ENCODE data around the gene DTX3. TPM values are rescaled to one million over a fixed set of nuclear protein-coding genes. Genes with fewer than 3 reads are reported as not detected.
"Not testable (repeated sequence)": the region's sequence is repeated elsewhere in the genome, so short reads cannot be mapped to it uniquely, and the experiment has no call there.

Gene DTX3
- total RNA-seq, 3 donors from 2014 or later = 15.9 to 18.6 (median 17.0) TPM

GRCh38 chr12:57636731-57637130 lies 32.1 kb downstream of the DTX3 start:
- DNase-seq; H3K36me3 Mint-ChIP-seq (ENCODE audit: insufficient read depth); H3K9me3 Mint-ChIP-seq; H3K4me3 Mint-ChIP-seq; H3K4me1 Mint-ChIP-seq (ENCODE audit: low read depth); ATAC-seq: not testable (repeated sequence)
- peaks cover 44% of the 10 kb centered on the region for H3K27me3 Mint-ChIP-seq (ENCODE audit: low read depth)

GRCh38 chr12:57637364-57637763 lies 32.7 kb downstream of the DTX3 start:
- Mint-ChIP-seq H3K9me3 (no peaks in the 10 kb centered on the region), H3K27me3 (ENCODE audit: low read depth) (peaks cover 44% of the 10 kb centered on the region), H3K36me3 (ENCODE audit: insufficient read depth) (no peaks in the 10 kb centered on the region), H3K4me1 (ENCODE audit: low read depth) (peaks cover 6% of the 10 kb centered on the region), H3K4me3 (no peak overlapping the region)
- no peak for DNase-seq
- no peak for ATAC-seq

DNA sequence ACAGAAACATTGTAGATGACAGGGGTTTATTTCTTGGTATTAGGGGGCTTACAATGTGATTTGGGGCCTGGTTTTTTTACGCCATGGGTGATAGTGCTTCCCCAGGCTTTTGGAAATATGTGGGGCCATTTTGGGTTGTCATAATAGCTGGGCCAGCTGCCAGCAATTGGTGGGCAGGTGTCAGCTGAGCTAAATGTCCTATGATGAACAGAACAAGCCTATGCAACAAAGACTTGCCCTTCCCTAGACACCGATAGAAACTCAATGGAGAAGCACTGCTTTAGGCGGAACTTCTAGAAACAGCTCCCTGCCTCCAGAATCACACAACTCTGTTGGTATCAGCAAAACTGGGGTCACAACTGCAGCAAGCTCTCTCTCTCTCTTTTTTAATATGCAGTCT lies 33.5 kb downstream of the DTX3 start:
- ATAC-seq (no peak), DNase-seq (no peak)
- Mint-ChIP-seq H3K9me3 (no peaks in the 10 kb centered on the region), H3K27me3 (ENCODE audit: low read depth) (peaks cover 45% of the 10 kb centered on the region), H3K4me3 (no peak overlapping the region), H3K36me3 (ENCODE audit: insufficient read depth) (no peaks in the 10 kb centered on the region), H3K4me1 (ENCODE audit: low read depth) (peaks cover 5% of the 10 kb centered on the region)

DNA sequence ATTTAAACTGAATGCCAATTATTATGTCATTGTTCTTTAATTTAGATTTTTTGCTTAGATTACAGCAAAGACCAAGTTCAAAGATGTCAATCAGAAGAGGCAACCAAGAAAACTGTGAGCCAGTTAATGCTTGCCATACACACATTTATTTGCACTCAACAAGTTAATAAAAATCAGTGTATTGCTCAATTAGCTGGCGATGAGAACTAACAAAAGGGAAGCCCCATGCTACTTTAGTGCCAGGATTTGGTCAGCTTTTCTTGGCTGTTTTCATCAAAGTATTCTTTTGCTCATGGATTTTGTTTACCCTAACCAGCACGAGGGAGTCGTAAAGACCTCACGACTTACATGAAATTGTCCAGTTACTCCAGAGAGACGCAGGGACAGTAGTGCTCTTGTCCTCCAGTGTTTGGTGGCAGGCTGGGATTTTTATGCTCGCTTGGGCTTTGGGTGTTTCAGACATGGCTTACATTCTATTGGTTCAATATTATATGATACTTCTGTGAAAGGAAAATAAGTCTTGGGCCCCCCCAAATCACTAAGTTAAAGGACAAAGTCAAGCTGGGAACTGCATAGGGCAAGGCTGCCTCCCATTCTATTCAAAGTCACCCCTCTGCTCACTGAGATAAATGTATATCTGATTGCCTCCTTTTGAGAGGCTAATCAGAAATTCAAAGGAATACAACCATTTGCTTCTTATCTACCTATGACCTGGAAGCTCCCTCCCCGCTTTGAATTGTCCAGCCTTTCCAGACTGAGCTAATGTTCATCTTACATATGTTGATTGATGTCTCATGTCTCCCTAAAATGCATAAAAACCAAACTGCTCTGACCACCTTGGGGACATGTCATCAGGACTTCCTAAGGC lies 35.8 kb downstream of the DTX3 start:
- Mint-ChIP-seq H3K27me3 (ENCODE audit: low read depth) (peaks cover 28% of the 10 kb centered on the region), H3K9me3 (no peaks in the 10 kb centered on the region), H3K4me3 (no peak overlapping the region), H3K36me3 (ENCODE audit: insufficient read depth) (no peaks in the 10 kb centered on the region), H3K4me1 (ENCODE audit: low read depth) (no peaks in the 10 kb centered on the region)
- ATAC-seq (no peak), DNase-seq (no peak)

- Mint-ChIP-seq H3K4me1 (ENCODE audit: low read depth) (no peaks in the 10 kb centered on the region), H3K4me3 (no peak overlapping the region), H3K27me3 (ENCODE audit: low read depth) (peaks cover 28% of the 10 kb centered on the region), H3K36me3 (ENCODE audit: insufficient read depth) (no peaks in the 10 kb centered on the region), H3K9me3 (no peaks in the 10 kb centered on the region)
- ATAC-seq (no peak), DNase-seq (no peak)
Observed at GRCh38 chr12:57641699-57642442, 37.2 kb downstream of the DTX3 start.

- not testable (repeated sequence) for DNase-seq; H3K4me1 Mint-ChIP-seq (ENCODE audit: low read depth); H3K36me3 Mint-ChIP-seq (ENCODE audit: insufficient read depth); H3K9me3 Mint-ChIP-seq; H3K27me3 Mint-ChIP-seq (ENCODE audit: low read depth); ATAC-seq; H3K4me3 Mint-ChIP-seq
Observed at GRCh38 chr12:57645990-57646658, 41.5 kb downstream of the DTX3 start.

GRCh38 chr12:57646659-57647049 lies 42.0 kb downstream of the DTX3 start:
- DNase-seq; H3K9me3 Mint-ChIP-seq; H3K4me1 Mint-ChIP-seq (ENCODE audit: low read depth); H3K4me3 Mint-ChIP-seq; ATAC-seq; H3K27me3 Mint-ChIP-seq (ENCODE audit: low read depth); H3K36me3 Mint-ChIP-seq (ENCODE audit: insufficient read depth): not testable (repeated sequence)

DNA sequence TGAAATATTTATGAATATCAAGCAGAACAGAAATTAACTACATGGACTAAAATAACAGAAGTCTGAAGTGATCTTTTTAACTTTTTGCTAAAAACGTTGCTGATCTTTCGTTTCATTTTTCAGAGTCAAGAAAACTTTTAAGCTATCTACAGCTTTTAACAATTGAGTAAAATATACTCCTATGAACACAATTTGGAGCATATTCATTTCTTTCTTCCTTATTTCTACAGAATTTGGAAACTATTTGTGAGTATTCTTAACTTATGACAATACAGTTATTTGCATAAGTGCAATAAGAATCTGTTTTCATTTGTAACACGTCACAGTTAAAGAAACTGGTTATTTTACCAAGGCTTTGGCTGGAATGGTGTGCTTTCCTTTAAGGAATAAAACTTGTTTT lies 49.4 kb downstream of the DTX3 start:
- no peak overlapping the region for H3K4me3 Mint-ChIP-seq
- peaks cover 2% of the 10 kb centered on the region for H3K36me3 Mint-ChIP-seq (ENCODE audit: insufficient read depth)
- H3K9me3 Mint-ChIP-seq = peaks cover 6% of the 10 kb centered on the region
- H3K4me1 Mint-ChIP-seq (ENCODE audit: low read depth) = no peaks in the 10 kb centered on the region
- DNase-seq (no peak), ATAC-seq (no peak)
- H3K27me3 Mint-ChIP-seq (ENCODE audit: low read depth) = peaks cover 4% of the 10 kb centered on the region

GRCh38 chr12:57655541-57656240 lies 51.1 kb downstream of the DTX3 start:
- ATAC-seq (no peak), DNase-seq (no peak)
- Mint-ChIP-seq H3K4me1 (ENCODE audit: low read depth) (no peaks in the 10 kb centered on the region), H3K9me3 (peaks cover 6% of the 10 kb centered on the region), H3K4me3 (no peak overlapping the region), H3K36me3 (ENCODE audit: insufficient read depth) (peaks cover 2% of the 10 kb centered on the region), H3K27me3 (ENCODE audit: low read depth) (peaks cover 6% of the 10 kb centered on the region)

DNA sequence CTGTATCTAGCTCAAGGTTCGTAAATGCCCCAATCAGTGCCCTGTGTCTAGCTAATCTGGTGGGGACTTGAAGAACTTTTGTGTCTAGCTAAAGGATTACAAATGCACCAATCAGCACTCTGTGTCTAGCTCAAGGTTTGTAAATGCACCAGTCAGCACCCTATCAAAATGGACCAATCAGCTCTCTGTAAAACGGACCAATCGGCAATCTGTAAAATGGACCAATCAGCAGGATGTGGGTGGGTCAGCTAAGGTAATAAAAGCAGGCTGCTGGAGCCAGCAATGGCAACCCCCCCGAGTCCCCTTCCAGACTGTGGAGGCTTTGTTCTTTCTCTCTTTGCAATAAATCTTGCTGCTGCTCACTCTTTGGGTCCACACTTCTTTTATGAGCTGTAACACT lies 51.8 kb downstream of the DTX3 start:
- H3K4me3 Mint-ChIP-seq; H3K4me1 Mint-ChIP-seq (ENCODE audit: low read depth); H3K27me3 Mint-ChIP-seq (ENCODE audit: low read depth); H3K36me3 Mint-ChIP-seq (ENCODE audit: insufficient read depth); ATAC-seq; H3K9me3 Mint-ChIP-seq; DNase-seq: not testable (repeated sequence)

DNA sequence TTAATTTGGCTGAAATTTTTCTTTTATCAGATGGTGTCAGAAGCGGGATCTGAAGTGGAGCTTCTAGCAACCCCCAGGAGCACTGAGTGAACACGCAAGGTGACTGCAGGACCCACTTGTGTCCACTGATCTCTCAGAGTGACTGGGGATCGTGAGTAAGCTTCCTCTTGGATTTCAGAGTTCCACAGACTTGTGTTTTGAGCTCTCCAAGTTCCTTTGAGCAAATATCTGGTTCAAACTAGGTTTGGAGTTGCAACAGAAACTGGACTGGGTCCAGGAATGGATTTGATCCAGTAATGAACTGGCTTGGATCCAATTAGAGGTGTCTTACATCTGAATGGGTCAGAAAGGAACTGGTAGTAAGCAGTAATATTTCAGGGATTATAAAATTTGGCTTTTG lies 53.1 kb downstream of the DTX3 start:
- no peak overlapping the region for H3K4me3 Mint-ChIP-seq
- H3K9me3 Mint-ChIP-seq = peaks cover 6% of the 10 kb centered on the region
- no peaks in the 10 kb centered on the region for H3K4me1 Mint-ChIP-seq (ENCODE audit: low read depth)

GRCh38 chr12:57658890-57659289 lies 54.3 kb downstream of the DTX3 start:
- no peaks in the 10 kb centered on the region for H3K4me1 Mint-ChIP-seq (ENCODE audit: low read depth)
- no peak overlapping the region for H3K4me3 Mint-ChIP-seq

More for the DNA sequence above, 53.1 kb downstream of the DTX3 start:
- H3K36me3 Mint-ChIP-seq (ENCODE audit: insufficient read depth) = peaks cover 2% of the 10 kb centered on the region
- H3K27me3 Mint-ChIP-seq (ENCODE audit: low read depth) = peaks cover 4% of the 10 kb centered on the region
- no peak for ATAC-seq
- DNase-seq = no peak

More at GRCh38 chr12:57658890-57659289, 54.3 kb downstream of the DTX3 start:
- ATAC-seq (no peak), DNase-seq (no peak)
- no peaks in the 10 kb centered on the region for H3K36me3 Mint-ChIP-seq (ENCODE audit: insufficient read depth)
- H3K9me3 Mint-ChIP-seq = peaks cover 3% of the 10 kb centered on the region
- H3K27me3 Mint-ChIP-seq (ENCODE audit: low read depth) = peaks cover 3% of the 10 kb centered on the region
